Measurements from ENCODE around the gene LRP5.

- no peak for TF ChIP-seq CTCF (IDR thresholded peaks at IDR 0.05; ENCODE audit: insufficient read depth, low read length, poor library complexity, severe bottlenecking)
- no peak for TF ChIP-seq EZH2phosphoT487 (conservative IDR thresholded peaks at IDR 0.05; ENCODE audit: low read length)
Measured at GRCh38 chr11:68358416-68358815, 46.0 kb downstream of the LRP5 start.
